WTC11 (cell line): ENCODE data around the gene CAND2. TPM values are rescaled to one million over a fixed set of nuclear protein-coding genes. Genes with fewer than 3 reads are reported as not detected.

Experiments
- ATAC-seq: fragments of 200-7000 bp; cut with Tn5 transposase; 2 replicates; pipeline ENCODE4 v1.10.0; 2021; ENCODE audit warnings: mild to moderate bottlenecking, moderate library complexity
- CTCF ChIA-PET: fragments of 300-600 bp; sonication (Branson Sonifier 250); formaldehyde crosslinking; loops from one replicate; lab custom pipeline; 2021; ENCODE audit warnings: antibody characterized with exemption; lab: Charles Lee
- POLR2A ChIA-PET: fragments of 350-600 bp; sonication (Branson Sonifier 250); formaldehyde crosslinking; loops from one replicate; lab custom pipeline; 2021; ENCODE audit warnings: antibody characterized with exemption; lab: Charles Lee
- DNase-seq: peaks from one replicate; pipeline ENCODE4 v3.0.0; 2021; ENCODE audit warnings: low spot score
- H3K27ac Mint-ChIP-seq: 2 replicates; pipeline ENCODE4 v1.8.0; 2021; ENCODE audit warnings: mixed read lengths
- H3K27me3 Mint-ChIP-seq: 2 replicates; pipeline ENCODE4 v1.8.0; 2021; ENCODE audit warnings: low read depth, mild to moderate bottlenecking, moderate library complexity, mixed read lengths
- H3K36me3 Mint-ChIP-seq: 2 replicates; pipeline ENCODE4 v1.8.0; 2021; ENCODE audit warnings: mixed read lengths
- H3K4me1 Mint-ChIP-seq: 2 replicates; pipeline ENCODE4 v1.8.0; 2022; ENCODE audit warnings: mixed read lengths
- H3K4me3 Mint-ChIP-seq: 2 replicates; pipeline ENCODE4 v1.8.0; 2021; ENCODE audit warnings: mild to moderate bottlenecking, moderate library complexity, mixed read lengths
- H3K9me3 Mint-ChIP-seq: 2 replicates; pipeline ENCODE4 v1.8.0; 2021; ENCODE audit warnings: mixed read lengths
- CTCF ChIP-seq: fragments of 200-600 bp; IDR thresholded peaks from 2 replicates; pipeline ENCODE4 v1.8.0; 2022; ENCODE audit warnings: antibody characterized with exemption
- E2F4 ChIP-seq: sonication (generic); formaldehyde crosslinking; IDR thresholded peaks from 2 replicates; pipeline ENCODE4 v1.8.1; 2022; ENCODE audit warnings: low read depth, mild to moderate bottlenecking, moderate library complexity, missing genetic modification reagents, borderline replicate concordance
- ESRRA ChIP-seq: sonication (generic); formaldehyde crosslinking; IDR thresholded peaks from 2 replicates; pipeline ENCODE4 v1.8.1; 2022; ENCODE audit warnings: mild to moderate bottlenecking, missing genetic modification reagents, borderline replicate concordance
- KAT7 ChIP-seq: sonication (generic); formaldehyde crosslinking; IDR thresholded peaks from 2 replicates; pipeline ENCODE4 v1.8.1; 2023; ENCODE audit warnings: missing genetic modification reagents, mild to moderate bottlenecking, borderline replicate concordance
- MAX ChIP-seq: sonication (generic); formaldehyde crosslinking; IDR thresholded peaks from 2 replicates; pipeline ENCODE4 v1.8.0; 2022; ENCODE audit warnings: mild to moderate bottlenecking, missing genetic modification reagents
- NFE2L1 ChIP-seq: sonication (generic); formaldehyde crosslinking; IDR thresholded peaks from 2 replicates; pipeline ENCODE4 v1.8.1; 2023; ENCODE audit warnings: missing genetic modification reagents
- NR2C2 ChIP-seq: sonication (generic); formaldehyde crosslinking; IDR thresholded peaks from 2 replicates; pipeline ENCODE4 v1.8.0; 2022; ENCODE audit warnings: mild to moderate bottlenecking, missing genetic modification reagents
- OVOL2 ChIP-seq: fragments of 250-450 bp; sonication (Bioruptor Pico); IDR thresholded peaks from 2 replicates; pipeline ENCODE4 v1.9.0; 2021; ENCODE audit warnings: mild to moderate bottlenecking, borderline replicate concordance
- ZMAT4 ChIP-seq: fragments of 250-450 bp; sonication (Bioruptor Pico); IDR thresholded peaks from 2 replicates; pipeline ENCODE4 v1.9.0; 2021; ENCODE audit warnings: mild to moderate bottlenecking
- ZNF219 ChIP-seq: sonication (generic); formaldehyde crosslinking; IDR thresholded peaks from 2 replicates; pipeline ENCODE4 v1.8.0; 2023; ENCODE audit warnings: missing genetic modification reagents, mild to moderate bottlenecking, borderline replicate concordance
- ZNF281 ChIP-seq: sonication (generic); formaldehyde crosslinking; IDR thresholded peaks from 2 replicates; pipeline ENCODE4 v1.8.0; 2023; ENCODE audit warnings: mild to moderate bottlenecking, missing genetic modification reagents
- total RNA-seq: library from RNA; stranded (reverse); gene quantifications from 3 replicates; pipeline ENCODE4 v1.2.3, GENCODE V29; 2021

Gene CAND2
- total RNA-seq, 1 experiment from 2014 or later: 15.4 TPM

- TF ChIP-seq MAX (CRISPR knock-in tag) (no peak), KAT7 (CRISPR knock-in tag) (no peak), NR2C2 (CRISPR knock-in tag) (no peak), ESRRA (CRISPR knock-in tag) (no peak), ZNF219 (CRISPR knock-in tag) (no peak)
Measured at GRCh38 chr3:12824299-12824698, 27.8 kb downstream of the CAND2 start (continued).

GRCh38 chr3:12825156-12825555 is 28.7 kb downstream of the CAND2 start:
- no peaks in the 10 kb centered on the region for H3K27me3 Mint-ChIP-seq
- peaks cover 8% of the 10 kb centered on the region; the same call in 1 of the 2 replicates for H3K36me3 Mint-ChIP-seq
- no peak for TF ChIP-seq CTCF
- TF ChIP-seq ZMAT4 (CRISPR knock-in tag): no peak
- no peak for TF ChIP-seq OVOL2 (CRISPR knock-in tag)
- TF ChIP-seq NFE2L1: no peak
- no peak for TF ChIP-seq ZNF281 (CRISPR knock-in tag)
- no peak overlapping the region for H3K4me3 Mint-ChIP-seq
- peaks cover 6% of the 10 kb centered on the region for H3K4me1 Mint-ChIP-seq
- no peaks in the 10 kb centered on the region for H3K9me3 Mint-ChIP-seq
- POLR2A ChIA-PET: no interaction called here
- DNase-seq: no peak
- CTCF ChIA-PET: interaction anchor here (1.3 to 1.4 kb wide), 2 partner anchors 15 to 18 kb away, joined by 5 to 7 read pairs; no protein-coding TSS in a partner anchor
- ATAC-seq: no peak
- H3K27ac Mint-ChIP-seq: no peak overlapping the region

GRCh38 chr3:12828751-12829150 is 32.3 kb downstream of the CAND2 start:
- Mint-ChIP-seq H3K4me3 (no peak overlapping the region), H3K27ac (no peak overlapping the region), H3K9me3 (no peaks in the 10 kb centered on the region), H3K36me3 (peaks cover 27% of the 10 kb centered on the region), H3K4me1 (peaks cover 32% of the 10 kb centered on the region), H3K27me3 (no peaks in the 10 kb centered on the region)
- TF ChIP-seq CTCF (no peak), E2F4 (CRISPR knock-in tag) (no peak)
- DNase-seq (no peak), ATAC-seq (no peak)
- ChIA-PET POLR2A (interaction anchor here (0.7 kb wide), 1 partner anchor 19 kb away, joined by 5 read pairs; no protein-coding TSS in a partner anchor), CTCF (interaction anchor here (1.1 kb wide), 1 partner anchor 19 kb away, joined by 3 read pairs; no protein-coding TSS in a partner anchor)
